GM18502 (cell line): ENCODE data around the gene RBMS1.

ENCODE experiments used
- ATAC-seq: cut with Tn5 transposase; IDR thresholded peaks from one replicate; pipeline ENCODE4 v1.9.1; 2021; ENCODE audit warnings: mild to moderate bottlenecking; ENCODE audit not compliant: unreplicated experiment, poor library complexity

RBMS1 gene

DNA sequence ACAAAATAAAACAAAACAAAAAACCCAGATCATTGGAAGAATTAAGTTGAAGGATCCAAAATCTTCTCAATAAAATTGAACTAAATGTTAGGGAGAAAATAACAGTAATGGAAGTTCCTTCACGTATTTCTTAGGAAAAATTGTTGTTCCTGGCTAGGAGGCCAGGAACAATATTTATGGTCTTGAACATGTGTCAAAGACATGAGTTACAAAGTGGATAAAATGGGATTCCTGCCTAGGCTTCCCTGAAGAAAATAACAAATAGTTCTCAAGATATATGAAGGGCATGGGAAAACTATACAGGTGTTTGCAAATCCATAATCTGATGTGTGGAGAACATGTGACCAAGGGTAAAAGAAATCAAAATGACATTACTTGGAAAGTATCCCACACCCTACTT lies 225.9 kb downstream of the RBMS1 start:
- no peak for ATAC-seq

DNA sequence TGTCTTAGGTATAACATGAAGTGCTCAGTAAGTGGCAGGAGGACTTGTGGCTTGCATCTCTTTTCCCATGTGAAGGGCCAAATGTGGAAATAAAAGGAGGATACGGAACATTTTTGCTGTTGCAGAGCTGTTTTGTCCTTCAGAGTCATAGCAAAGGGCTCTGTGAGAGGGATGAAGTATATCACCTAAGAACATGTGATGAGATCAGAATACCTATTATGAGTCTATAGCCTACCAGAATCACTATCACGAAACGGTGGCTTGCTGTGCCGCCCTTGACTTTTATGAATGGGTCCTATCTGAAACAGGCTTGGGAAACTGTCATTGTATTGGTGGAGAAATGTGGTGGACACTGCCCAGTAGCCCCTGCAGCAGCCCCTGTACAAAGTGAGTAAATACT lies 226.6 kb downstream of the RBMS1 start:
- no peak for ATAC-seq

DNA sequence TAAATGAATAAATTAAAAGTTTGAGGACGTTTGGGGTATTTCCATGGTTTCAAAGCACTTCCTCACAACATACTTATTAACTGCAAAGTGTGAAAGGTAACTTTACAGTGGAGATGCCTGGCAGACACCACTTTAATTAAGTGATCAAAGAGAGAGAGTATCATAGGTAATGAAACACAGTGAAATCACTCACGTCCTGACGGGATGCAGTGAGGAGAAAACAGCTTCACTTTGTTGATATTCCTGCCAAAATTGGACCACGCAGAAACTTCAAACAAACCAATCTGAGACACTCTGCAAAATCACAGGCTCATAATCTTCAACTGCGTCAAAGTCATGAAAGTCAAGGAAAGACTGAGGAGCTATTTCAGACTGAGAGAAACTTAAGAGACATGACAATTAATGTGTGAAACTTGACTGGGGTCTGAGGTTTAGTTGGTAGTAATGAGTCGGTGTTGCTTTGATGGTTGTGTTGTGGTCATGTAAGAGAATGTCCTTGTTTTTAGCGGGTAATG lies 227.5 kb downstream of the RBMS1 start:
- ATAC-seq = no peak

DNA sequence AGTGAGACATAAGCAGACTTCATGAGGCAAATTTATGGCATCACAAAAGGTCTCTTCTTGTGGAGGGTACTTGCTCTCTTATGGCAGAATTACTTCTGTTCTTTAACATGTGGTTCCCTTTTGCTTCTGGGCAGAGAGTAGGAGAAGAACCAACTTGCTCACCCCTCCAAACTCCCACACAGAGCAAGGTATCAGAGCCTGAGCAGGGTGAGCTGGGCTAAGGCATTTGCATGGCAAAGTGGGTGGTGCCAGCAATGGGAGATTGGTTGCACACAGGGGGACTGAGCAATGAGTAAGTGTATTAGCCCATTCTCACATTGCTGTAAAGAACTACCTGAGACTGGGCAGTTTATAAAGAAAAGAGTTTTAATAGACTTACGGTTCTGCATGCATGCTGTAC lies 229.3 kb downstream of the RBMS1 start:
- ATAC-seq = no peak

DNA sequence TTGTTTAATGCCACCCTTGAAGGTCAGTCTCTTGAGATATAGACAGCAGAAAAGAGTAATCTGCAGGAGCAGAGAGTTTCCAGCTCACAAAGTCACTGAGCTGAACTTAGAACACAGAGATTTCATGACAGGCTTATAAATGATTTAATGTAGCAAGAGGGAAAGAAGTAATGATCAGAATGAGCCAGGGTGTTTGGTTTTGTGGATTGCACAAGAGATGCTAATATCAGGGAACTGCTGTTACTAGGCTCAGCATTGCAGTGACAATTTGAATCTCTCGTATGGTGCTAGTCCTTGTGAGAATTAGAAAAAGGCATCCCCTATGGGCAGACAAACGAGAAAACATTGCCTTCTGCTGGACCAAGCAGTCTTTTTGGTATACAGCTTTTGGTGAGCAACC lies 231.9 kb downstream of the RBMS1 start:
- ATAC-seq = no peak

DNA sequence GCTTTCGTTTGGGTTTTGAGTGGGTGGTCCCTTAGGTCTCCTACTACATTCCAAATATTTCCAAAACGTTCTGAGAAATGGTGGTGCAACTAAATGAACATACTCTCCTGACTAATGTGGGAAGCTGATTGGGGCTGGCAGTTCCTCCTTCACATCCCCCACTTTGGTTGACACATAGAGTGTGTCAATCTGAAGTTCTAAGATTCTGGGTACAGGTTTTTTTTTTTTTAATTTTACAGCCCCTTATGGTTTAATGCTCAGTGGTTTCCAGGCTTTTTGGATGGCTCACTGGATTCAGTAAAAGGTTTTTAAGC lies 235.2 kb downstream of the RBMS1 start:
- ATAC-seq = no peak

DNA sequence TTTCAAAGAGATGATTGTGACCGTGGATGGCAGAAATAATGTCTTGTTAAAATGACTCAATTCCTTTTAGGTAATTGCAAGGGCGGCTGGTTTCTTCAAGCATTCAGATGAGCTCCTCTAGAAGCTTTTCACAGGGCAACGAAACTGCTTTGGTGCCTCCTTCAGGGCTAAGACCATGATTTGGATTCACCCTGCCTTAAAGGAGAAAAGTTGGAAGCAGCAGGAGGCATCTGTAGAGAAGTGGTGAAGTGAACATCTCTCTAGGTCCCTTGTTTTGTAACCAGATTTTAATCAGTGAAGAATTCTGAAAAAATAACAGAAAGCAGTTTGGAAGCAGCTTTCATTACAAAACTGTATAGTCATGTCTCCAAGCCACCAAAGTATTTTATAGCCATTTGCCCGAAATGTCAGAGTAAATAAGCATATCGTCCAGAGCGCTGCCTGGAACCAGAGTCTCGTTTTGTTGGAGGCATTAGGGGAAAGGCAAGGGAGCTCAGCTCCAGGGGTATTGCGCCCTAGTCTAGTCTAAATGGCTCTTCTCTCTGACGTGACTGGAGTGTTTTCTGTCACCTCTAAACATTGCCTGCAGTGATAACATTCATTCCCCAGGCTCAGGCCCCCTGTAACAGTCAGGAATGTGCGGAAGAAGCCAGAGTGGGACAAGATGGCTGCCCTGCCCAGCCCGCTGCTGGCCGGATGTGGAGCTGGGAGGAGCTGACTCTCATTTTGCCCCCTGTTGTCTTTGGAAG lies 235.7 kb downstream of the RBMS1 start:
- no peak for ATAC-seq

DNA sequence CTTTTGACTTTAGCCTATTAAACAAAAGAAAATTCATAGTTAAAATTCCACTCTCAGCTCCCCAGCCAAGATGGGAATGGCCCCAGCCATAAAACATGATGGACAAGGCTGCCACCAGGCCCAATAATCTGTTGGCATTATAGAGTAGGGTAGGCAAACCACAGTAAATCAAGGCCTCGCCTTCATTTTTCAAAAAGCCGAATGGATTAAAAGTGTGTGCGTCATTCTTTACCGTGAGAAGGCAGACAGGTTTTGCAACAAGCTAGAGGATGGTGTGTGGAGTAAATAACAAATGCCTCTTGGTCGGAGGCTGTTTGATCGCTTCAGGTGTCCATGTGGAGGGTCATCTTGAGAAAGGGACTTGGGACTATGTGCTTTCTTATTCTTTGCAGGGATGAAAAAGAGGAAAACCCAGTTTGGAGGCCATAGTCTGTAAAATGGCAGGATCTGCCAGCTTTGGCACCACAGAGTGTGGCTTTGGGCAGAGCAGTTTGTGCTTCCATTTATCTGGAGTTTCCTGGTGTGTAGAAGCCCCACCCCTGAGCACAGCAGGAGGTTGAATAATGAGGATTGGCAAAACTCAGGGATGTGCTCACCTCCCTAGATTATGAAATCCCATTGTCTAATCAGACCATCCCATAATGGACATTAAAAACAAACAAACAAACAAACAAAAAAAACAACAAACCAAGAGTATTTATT lies 236.4 kb downstream of the RBMS1 start:
- no peak for ATAC-seq

DNA sequence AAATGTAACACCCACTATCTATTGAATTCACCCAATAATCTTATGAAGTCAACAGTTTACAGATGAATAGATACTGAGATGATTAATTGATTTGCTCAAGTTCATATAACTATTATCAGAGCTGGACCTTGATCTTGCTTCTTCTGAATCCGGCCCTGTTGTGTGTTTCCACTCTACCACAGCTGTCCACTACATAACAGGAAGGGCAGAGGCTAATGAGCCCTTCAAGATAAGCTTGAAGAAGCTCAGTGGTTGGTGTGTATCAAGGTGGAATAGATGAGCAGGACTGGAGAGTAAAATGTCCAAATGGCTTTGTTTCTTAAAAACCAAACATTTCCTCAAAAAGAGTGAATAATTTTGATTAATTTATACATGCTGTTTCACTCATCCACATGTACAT lies 237.1 kb downstream of the RBMS1 start:
- ATAC-seq = no peak

DNA sequence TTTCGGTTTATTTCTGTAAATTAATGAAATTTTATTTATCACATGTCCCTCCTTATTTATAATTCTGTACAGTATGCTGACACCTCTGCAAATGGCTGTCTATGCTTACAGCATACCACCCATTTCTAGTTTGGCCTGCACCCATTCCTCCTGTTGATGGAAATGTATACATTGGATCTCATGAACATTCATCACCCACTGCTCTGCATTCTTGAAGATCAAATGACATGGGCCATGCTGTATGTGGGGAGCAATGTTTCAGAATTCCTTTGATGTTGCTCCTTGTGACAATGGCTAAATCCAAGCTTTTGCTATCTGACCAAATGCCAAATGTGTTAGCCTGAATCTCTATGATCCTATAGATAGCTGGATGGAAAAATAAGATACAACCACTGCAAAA lies 238.2 kb downstream of the RBMS1 start:
- no peak for ATAC-seq

DNA sequence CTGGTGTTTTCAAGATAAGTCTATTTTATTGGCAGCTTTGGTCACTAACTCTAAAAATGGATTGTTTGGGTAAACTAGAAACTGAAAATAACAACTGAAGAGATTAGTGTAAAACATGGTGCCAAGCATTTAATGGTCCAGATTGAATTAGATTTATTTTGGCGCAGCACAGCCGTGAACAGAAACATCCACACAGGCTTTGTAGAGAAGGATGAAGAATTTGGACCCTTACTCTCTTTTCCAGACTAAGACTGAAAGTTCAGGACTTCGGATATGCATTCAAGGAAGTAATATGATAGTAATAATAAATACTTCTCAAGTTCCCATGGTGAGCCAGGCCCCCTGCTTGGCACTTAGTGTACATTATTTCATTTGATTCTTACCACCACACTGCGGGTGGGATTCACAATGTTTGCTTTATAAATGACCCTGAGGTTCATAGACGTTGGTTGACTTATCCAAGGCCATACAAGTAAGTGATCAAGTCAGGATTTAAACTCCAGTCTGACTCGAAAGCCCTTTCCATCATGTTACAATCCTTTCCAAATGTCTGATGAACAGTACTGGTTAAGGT lies 239.3 kb downstream of the RBMS1 start:
- no peak for ATAC-seq

DNA sequence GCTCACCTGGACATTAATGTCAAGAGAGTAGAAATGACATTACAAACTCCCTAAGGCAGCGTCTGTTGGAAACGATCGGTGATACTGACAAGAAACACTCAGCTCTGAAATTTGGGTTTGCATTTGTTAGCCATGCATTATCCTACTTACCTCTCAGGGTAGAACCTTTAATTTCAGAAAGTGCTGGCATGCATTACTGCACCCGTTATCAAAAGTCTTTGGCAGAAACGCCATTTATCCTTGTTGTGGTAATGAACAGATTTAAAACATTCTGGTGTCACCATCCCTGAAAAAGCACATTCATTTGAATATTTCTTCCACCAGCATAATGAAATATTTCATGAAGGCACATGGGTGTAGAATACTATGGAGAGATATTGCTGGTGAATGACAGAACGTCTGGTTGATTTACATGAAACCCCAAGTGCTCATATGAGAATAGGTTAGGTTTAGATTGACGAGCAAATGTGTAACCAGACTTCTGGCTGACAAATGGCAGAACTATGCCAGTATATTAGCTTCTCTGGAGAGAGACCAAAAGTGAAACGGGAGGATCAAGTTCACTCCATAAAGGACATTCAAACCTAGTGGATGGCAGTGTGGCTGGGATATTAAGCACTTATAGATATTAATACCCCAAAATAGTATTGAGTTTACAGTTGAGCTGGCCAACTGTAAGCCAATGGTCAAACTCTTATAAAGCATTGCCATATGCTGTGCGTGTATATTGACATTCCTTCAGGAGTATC lies 240.0 kb downstream of the RBMS1 start:
- ATAC-seq = no peak

DNA sequence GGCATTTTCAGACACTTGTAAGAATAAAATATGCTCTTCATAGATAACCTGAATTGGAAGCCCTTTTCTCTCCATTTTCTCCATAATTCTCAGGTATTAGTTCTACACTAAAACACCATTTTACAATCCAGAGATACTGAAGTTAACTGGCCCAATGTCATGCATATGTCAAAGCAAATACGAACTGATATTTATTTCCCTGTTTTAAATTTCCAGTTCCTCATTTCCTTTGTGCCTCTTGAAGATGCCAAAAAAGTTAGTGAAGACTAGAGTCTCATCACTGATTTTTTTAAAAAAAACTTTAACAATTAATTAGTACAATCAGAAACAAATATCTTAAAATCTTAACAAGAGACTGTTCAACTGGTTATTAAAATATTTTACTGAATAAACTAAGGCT lies 240.7 kb downstream of the RBMS1 start:
- no peak for ATAC-seq

DNA sequence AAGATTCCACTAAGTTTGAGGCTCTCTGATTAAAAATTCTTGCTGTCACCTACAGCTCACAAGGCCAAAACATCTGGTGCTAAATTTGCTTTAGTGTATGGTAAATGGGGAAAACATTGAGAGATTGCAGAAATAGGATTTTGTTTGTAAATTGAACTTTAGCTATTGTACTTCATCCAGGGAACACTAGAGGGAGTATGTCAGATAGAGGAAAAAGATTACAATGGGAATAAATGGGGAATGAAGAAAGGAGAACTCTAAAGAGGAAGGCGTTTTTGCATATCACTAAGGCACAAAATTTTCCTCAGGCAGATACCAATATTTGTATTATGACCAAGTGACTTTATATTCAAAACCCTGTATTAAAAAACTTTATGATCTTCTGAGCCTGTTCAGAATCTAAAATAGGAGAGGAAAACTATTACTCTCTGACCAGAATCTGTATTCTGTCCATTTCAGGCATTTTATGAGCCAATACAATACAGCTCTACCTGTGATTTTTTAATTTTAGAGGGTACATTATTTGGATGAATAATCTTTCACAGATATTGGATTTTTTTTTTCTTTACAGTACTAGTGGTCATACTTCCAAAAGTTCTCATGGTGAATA lies 241.2 kb downstream of the RBMS1 start:
- ATAC-seq = no peak

DNA sequence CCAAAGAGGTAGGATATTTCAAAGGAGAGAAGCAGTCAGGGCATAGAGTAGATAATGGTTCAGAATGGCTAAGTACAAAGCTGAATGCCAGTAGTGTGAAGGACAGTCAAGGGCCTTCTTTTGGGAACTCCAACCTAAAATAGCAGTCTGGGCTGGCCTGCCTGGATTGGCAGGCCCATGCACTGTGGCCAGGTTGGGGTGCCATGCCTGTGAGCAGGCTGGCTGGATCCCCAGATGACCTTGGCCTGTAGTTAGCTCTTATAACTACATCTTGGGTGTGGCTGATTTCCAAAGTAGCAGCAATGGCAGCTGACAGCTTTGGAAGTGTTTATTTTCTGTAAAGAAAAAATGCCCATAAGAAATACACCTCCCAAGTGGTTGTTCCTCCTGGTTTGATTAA lies 242.0 kb downstream of the RBMS1 start:
- ATAC-seq = no peak

DNA sequence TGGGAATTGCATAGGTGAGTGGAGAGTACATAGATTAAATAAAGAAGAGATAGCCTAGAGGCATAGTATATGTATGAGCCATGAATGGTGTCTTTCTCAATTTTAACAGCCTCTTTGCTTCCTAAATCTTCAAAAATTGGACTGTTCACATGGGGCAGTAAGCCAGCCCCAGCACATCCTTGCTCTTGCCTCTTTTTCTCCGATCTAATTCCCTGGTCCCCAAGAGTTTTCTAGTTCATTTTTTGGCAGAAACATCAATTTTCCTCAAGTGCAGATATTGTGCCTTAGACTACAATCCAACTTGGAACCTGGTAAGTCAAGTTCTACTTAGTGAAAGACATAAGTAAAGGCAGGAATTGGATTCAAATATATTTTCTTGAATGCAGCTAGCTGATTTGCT lies 243.7 kb downstream of the RBMS1 start:
- no peak for ATAC-seq

DNA sequence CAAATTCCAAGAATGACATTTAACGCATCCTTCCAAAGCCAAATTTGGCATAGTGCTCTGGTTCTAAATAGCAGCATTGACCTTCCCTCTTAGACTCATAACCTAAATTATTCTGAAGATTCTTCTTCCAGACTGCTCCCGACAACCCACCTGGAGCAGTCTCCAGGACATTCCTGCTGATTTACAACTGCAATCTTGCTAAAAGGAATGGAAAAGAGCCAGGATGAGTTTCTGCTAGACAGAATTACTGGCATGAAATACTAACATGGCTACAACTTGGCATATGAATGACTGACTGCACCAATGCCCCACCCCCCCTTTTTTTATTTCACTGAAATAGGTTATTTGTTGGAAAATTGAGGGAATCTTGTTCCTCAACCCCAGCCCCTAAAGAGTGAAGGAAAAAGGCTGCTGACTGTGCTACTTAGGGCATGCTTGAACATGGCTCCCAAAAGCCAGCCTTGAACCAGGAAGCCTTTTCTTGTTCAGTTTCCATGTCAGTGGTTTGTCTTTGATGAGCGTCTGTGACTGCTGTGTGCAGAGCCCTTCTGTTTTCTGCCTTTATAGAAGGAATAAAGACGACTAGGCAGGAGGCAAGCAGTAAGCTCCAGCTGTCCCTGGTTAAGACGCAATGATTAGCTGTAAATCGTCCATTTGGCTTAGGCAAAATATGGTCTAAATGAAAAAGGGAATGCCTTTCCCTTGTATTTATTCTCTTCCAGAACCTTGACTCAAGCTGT lies 246.1 kb downstream of the RBMS1 start:
- ATAC-seq = no peak

DNA sequence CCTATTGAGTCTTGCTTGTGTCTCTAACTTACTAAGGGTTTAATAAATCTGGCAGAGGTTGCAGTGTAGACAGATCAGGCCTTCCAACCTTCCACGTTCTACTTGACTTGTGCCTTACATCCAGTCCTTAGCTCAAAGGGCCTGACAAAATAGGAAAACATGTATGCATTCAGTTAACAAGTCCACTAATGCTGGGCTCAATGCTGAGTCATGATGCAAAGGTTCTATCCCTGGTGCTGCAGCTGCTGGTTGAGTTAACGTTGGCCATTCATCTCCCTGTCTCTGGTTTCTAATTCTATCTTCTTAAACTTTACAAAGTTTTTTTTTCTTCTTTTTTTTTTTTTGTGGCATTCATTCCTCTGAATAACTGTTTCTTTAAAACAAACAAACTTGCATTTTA lies 247.3 kb downstream of the RBMS1 start:
- no peak for ATAC-seq

DNA sequence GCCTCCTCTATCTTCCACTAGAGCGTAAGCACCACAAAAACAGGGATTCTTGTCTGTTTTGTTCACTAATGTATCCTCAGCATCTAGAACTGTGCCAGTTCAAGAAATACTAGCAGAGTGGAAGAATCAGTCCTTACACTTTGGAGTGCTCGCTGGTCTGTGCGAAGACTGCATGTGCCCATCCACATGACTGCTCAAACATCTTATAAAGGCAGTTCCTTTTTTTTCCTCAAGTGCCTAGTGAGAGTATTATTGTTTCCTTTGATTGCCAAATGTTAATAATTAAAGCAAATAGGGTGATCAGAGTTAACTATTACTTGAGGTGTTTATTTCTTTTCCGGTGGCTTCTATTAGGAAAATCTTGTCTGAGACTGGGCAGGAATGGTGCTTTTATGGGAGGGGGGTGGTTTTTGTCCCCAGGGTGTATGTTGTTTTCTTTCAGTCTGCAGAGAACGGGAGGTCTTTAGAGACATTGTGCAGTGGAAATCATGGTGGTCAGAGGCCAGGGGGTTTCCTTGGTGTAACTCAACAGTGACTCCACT lies 247.9 kb downstream of the RBMS1 start:
- no peak for ATAC-seq
